Kidney epithelial cell (primary cell): ENCODE results near the gene KRTAP1-5. TPM values are rescaled to one million over a fixed set of nuclear protein-coding genes. Genes with fewer than 3 reads are reported as not detected.

ENCODE experiments used
- DNase-seq: peaks from one replicate; pipeline ENCODE4 v3.0.0-alpha.2; 2010; ENCODE audit warnings: low read depth
- H3K27me3 ChIP-seq: 2 replicates; pipeline ENCODE4 v1.6.0; 2011; ENCODE audit warnings: low read length; ENCODE audit not compliant: control insufficient read depth, insufficient read depth
- H3K36me3 ChIP-seq: 2 replicates; pipeline ENCODE4 v1.5.1; 2011; ENCODE audit warnings: low read length; ENCODE audit not compliant: control insufficient read depth, insufficient read depth
- H3K4me3 ChIP-seq: 2 replicates; pipeline ENCODE4 v1.5.1; 2011; ENCODE audit warnings: low read depth, mild to moderate bottlenecking, control low read depth, low read length
- total RNA-seq: library from RNA; depleted of rRNA; stranded (reverse); fragments of >200 nt; gene quantifications from 2 replicates; pipeline ENCODE4 v1.2.3, GENCODE V29; 2015
- TF ChIP-seq, protein P1 (sequence below): IDR thresholded peaks from 2 replicates; pipeline ENCODE4 v1.5.1; 2011; ENCODE audit warnings: mild to moderate bottlenecking, moderate library complexity, low read length, control low read depth, inconsistent platforms; ENCODE audit not compliant: insufficient read depth, poor library complexity, severe bottlenecking

Gene KRTAP1-5
- total RNA-seq, 1 donor from 2014 or later: not detected

DNA sequence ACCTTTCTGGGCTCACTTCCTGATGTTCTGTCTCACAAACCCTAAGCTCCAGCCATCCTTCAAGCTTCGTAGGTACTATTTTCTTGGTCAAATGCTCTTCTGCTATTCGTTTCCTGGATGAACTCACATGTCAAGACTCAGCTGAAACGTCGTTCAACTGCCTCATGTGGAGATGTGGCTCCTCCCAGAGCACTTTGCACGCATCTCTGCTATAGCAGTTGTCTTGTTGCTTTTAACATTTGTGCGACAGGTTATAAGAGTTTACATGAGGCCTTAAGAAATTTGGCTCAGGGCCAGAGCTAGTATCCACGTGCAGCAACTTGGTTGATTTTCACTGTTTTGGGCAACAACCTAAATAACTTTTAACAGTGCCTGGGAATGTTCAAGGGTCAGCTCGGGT is 40.1 kb downstream of the KRTAP1-5 start:
- Histone ChIP-seq H3K27me3 (no peaks in the 10 kb centered on the region), H3K36me3 (no peaks in the 10 kb centered on the region), H3K4me3 (no peak overlapping the region)
- TF ChIP-seq, protein P1, sequence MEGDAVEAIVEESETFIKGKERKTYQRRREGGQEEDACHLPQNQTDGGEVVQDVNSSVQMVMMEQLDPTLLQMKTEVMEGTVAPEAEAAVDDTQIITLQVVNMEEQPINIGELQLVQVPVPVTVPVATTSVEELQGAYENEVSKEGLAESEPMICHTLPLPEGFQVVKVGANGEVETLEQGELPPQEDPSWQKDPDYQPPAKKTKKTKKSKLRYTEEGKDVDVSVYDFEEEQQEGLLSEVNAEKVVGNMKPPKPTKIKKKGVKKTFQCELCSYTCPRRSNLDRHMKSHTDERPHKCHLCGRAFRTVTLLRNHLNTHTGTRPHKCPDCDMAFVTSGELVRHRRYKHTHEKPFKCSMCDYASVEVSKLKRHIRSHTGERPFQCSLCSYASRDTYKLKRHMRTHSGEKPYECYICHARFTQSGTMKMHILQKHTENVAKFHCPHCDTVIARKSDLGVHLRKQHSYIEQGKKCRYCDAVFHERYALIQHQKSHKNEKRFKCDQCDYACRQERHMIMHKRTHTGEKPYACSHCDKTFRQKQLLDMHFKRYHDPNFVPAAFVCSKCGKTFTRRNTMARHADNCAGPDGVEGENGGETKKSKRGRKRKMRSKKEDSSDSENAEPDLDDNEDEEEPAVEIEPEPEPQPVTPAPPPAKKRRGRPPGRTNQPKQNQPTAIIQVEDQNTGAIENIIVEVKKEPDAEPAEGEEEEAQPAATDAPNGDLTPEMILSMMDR: no peak
- DNase-seq: no peak

DNA sequence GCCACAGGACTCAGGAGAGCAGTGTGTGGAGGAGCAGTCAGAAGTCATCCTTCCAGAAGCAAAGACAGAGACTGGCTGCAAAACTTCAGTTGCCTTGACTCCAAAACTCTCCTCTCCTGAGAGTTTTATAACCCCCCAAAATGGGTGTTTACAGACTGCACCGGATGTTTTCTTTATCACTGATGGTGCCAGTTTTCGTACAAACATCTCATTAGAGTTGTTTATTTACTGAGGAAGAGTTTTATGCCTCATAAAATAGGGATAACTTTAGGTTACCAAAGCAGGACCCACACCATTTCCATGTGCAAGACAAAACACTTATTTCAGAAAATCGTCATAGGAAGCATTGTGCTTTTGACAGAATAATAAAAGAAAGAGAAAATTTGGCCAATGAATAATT is 42.8 kb downstream of the KRTAP1-5 start, which contains the start of gene KRT40:
TSS of gene KRT40 (minus strand) at position 101 of the 400 bp plus-strand sequence. CDS start at position 48, 53 bp downstream.
- no peak for DNase-seq
- Histone ChIP-seq H3K4me3 (no peak within 1 kb of the TSS), H3K27me3 (no peaks in the 10 kb centered on the region), H3K36me3 (no peaks in the 10 kb centered on the region)
- TF ChIP-seq, protein P1: no peak

DNA sequence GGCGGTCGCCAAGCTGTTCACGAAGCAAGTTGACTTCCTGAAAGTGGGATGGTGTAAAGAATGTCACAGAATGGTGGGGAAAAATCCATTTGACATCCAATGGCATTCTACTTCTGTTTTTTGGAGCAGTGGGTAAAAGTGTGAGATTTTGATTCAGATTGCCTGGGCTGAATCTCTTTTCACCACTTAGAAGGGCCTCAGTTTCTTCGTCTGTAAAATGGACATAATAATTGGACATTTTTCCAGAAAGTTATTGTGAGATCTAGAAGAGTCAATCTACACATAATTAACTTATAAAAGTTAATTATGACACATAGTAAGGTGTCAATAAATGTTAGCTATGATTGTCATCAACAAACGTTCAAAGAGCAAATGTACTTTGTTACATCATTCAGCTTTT is 45.9 kb downstream of the KRTAP1-5 start:
- H3K4me3 ChIP-seq: no peak overlapping the region
- H3K36me3 ChIP-seq: no peaks in the 10 kb centered on the region
- no peak for DNase-seq
- TF ChIP-seq, protein P1: no peak
- H3K27me3 ChIP-seq: no peaks in the 10 kb centered on the region

DNA sequence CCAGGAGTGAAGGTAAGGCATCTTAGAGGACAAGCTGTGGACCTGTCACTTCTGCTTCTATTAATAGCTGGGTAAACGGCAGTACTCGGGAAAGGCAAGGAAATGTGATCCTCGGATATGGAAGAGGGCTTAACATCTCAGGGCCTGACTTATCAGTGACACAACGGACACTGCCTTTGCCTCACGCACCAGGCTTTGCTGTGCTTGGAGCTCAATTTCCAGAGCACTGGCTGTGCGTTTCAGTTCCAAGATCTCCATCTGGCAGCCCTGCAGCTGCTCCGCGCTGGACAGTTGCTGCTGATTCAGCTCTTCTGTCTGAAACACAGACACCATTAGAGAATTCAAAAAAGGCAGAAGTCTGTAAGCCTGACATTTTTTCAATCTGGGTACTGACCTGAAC is 46.4 kb downstream of the KRTAP1-5 start:
- Histone ChIP-seq H3K27me3 (no peaks in the 10 kb centered on the region), H3K36me3 (no peaks in the 10 kb centered on the region), H3K4me3 (no peak overlapping the region)
- TF ChIP-seq, protein P1: no peak
- DNase-seq: no peak

DNA sequence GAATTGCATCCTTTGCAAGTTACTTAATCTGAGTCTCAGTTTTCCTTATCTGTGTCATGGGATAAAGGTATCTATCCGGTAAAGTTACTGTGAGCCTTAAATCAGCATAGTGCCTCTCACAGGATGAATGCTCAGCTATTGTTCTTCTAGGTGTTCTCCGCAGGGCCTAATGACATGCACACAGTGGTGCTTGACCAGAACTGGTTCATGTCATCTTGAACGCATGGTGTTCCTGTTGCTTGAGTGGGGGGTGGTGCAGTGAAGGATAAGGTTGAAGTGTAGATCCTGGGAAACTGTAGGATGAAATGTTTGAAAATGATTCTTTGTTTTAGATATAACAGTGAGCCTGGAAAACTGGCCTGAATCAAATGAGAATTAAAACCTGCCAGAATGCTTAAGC is 46.9 kb downstream of the KRTAP1-5 start:
- H3K27me3 ChIP-seq: no peaks in the 10 kb centered on the region
- TF ChIP-seq, protein P1: no peak
- DNase-seq: no peak
- H3K4me3 ChIP-seq: no peak overlapping the region
- no peaks in the 10 kb centered on the region for H3K36me3 ChIP-seq

DNA sequence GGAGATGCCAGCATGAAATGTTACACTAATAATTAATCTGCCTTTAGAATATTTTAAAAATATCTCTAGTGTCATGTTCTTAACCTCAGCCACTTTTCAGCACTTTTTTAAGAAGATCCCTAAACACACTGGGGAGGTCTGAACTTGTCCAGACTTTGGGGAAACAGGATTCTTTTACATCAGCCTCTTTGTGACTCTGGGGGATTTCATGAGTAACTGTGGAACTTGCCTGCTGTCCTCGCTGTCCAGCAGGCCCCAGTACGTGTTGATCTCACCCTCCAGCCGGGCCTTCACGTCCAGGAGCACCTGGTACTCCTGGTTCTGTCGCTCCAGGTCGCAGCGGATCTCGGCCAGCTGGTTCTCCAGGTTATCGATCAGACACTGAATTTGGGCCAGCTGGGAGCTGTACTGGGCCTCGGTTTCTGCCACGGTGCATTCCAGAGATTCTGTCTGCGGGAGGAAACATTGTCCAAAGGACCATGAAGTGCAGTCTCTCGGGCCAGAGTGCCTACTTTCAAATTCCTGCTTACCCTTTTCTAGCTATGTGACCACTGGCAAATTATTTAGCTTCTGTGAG is 48.3 kb downstream of the KRTAP1-5 start:
- DNase-seq: no peak
- Histone ChIP-seq H3K36me3 (no peaks in the 10 kb centered on the region), H3K4me3 (no peak overlapping the region), H3K27me3 (no peaks in the 10 kb centered on the region)
- TF ChIP-seq, protein P1: no peak
